Chondrocyte (in vitro differentiated cells): ENCODE results near the gene UBE2D4. TPM values are rescaled to one million over a fixed set of nuclear protein-coding genes. Genes with fewer than 3 reads are reported as not detected.
A peak's percentile ranks its signal among the peaks of the same experiment; 100 is the strongest.

Source experiments
- DNase-seq: peaks from one replicate; pipeline ENCODE4 v3.0.0; 2021; ENCODE audit warnings: mixed read lengths, low spot score
- H3K27ac Mint-ChIP-seq: one replicate; pipeline ENCODE4 v1.8.0; 2021; ENCODE audit warnings: mild to moderate bottlenecking, moderate library complexity, mixed read lengths; ENCODE audit not compliant: unreplicated experiment
- H3K27me3 Mint-ChIP-seq: 2 replicates; pipeline ENCODE4 v1.8.0; 2021; ENCODE audit warnings: low read depth, mixed read lengths
- H3K36me3 Mint-ChIP-seq: 2 replicates; pipeline ENCODE4 v1.8.0; 2021; ENCODE audit warnings: low read depth, mixed read lengths
- H3K4me1 Mint-ChIP-seq: 2 replicates; pipeline ENCODE4 v1.8.0; 2021; ENCODE audit warnings: low read depth, mild to moderate bottlenecking, mixed read lengths
- H3K4me3 Mint-ChIP-seq: one replicate; pipeline ENCODE4 v1.8.0; 2021; ENCODE audit warnings: mild to moderate bottlenecking, moderate library complexity, mixed read lengths; ENCODE audit not compliant: unreplicated experiment
- H3K9me3 Mint-ChIP-seq: 2 replicates; pipeline ENCODE4 v1.8.0; 2021; ENCODE audit warnings: low read depth, mixed read lengths
- CTCF ChIP-seq: fragments of 200-600 bp; sonication (generic); IDR thresholded peaks from 2 replicates; pipeline ENCODE4 v1.5.0; 2021; ENCODE audit warnings: antibody characterized with exemption, mild to moderate bottlenecking, moderate library complexity
- total RNA-seq: library from RNA; stranded (reverse); gene quantifications from 3 replicates; pipeline ENCODE4 v1.2.1, GENCODE V29; 2021

The UBE2D4 gene
- total RNA-seq, 1 donor from 2014 or later = 22.5 TPM

DNA sequence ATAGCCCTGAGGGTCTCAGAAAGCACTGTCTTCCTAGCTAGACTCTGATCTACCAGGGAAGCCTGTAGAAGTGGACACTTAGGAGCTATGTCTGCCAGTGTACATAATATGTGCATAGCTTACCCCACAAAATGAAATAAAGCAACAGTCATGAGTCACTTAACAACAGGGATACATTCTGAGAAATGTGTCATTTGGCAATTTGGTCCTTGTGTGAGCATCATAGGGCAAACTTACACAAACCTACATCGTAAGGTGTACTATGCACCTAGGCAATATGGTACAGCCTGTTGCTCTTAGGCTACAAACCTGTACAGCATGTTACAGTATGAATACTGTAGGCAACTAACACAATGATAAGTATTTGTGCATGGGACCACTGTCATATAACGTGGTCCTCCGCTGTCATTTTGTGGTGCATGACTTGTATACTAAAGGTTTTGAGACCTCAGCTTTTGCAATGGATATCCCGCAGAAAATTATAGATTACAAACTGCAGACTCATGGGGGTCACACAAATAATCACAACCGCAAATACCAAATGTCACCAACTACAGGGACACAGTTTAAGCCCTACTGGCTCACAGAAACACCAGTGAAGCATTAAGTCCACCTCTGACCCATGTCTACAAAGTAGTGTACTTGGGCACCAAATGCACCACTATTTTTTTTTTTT lies 21.6 kb upstream of the UBE2D4 start:
- no peak for DNase-seq
- TF ChIP-seq CTCF = no peak
- Mint-ChIP-seq H3K9me3 (no peaks in the 10 kb centered on the region), H3K36me3 (peaks cover 3% of the 10 kb centered on the region), H3K27me3 (no peaks in the 10 kb centered on the region), H3K4me3 (peak overlapping the region; percentile 93), H3K4me1 (peaks cover 27% of the 10 kb centered on the region), H3K27ac (no peak overlapping the region)

DNA sequence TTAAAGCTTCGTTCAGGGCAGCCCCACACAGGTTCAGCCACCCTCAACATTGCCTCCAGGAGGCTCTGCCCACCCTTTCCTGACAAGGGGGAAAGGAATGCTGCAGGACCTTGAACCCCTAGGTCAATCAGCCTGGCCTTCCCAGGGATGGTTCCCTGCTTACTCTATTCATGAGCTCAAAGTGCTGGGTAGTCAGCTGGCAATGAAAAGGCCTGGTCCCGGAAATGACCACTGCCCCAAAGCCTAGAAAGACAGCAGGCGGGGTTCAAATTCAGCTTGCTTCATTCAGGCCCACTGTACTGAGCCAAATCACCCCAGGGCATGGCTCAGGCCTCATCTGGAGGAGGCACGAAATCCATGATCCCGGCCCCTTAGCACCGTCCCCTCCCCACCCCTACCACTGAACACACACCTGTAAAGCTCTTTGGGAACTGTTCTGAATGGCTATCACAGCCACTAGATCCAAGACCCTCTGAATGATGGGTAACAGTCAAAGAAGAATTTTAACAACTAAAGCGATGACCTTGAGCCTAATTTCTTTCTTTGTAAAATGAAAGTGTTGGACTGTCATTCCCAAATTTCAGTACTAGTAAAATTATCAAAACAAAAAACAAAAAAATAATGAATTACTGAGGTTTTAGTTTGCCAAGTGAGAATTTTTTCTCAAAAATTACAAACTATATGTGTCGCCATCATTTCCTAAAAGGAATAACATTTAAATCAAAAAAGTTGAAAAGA lies 20.9 kb upstream of the UBE2D4 start:
- no peaks in the 10 kb centered on the region for H3K9me3 Mint-ChIP-seq
- H3K27ac Mint-ChIP-seq = peak overlapping the region; percentile 98
- peaks cover 3% of the 10 kb centered on the region for H3K36me3 Mint-ChIP-seq
- DNase-seq = no peak
- H3K4me1 Mint-ChIP-seq = peaks cover 27% of the 10 kb centered on the region
- TF ChIP-seq CTCF = no peak
- no peaks in the 10 kb centered on the region for H3K27me3 Mint-ChIP-seq
- H3K4me3 Mint-ChIP-seq = peak overlapping the region; percentile 93

DNA sequence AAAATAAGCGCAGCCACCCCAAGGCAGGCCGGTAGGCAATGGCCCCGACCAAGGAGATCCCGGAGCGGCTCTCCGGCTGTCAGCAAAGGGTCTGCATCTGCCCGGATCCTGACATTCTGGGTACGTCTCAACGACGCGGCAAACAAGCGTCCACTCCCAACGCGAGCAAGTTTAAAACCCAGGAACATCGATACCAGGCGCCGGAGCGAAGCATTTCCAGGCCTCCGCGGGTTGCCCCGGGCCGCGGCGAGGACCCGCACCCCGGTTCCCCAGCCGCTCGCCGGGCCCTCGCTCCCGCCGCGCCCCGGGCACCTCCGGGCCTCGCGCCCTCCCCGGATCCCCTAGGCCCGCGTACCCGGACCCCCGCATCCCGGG lies 20.3 kb upstream of the UBE2D4 start:
- TF ChIP-seq CTCF = no peak
- Mint-ChIP-seq H3K4me3 (peak overlapping the region; percentile 93), H3K9me3 (no peaks in the 10 kb centered on the region), H3K27me3 (no peaks in the 10 kb centered on the region), H3K36me3 (peaks cover 3% of the 10 kb centered on the region), H3K27ac (peak overlapping the region; percentile 98), H3K4me1 (peaks cover 27% of the 10 kb centered on the region)
- no peak for DNase-seq

DNA sequence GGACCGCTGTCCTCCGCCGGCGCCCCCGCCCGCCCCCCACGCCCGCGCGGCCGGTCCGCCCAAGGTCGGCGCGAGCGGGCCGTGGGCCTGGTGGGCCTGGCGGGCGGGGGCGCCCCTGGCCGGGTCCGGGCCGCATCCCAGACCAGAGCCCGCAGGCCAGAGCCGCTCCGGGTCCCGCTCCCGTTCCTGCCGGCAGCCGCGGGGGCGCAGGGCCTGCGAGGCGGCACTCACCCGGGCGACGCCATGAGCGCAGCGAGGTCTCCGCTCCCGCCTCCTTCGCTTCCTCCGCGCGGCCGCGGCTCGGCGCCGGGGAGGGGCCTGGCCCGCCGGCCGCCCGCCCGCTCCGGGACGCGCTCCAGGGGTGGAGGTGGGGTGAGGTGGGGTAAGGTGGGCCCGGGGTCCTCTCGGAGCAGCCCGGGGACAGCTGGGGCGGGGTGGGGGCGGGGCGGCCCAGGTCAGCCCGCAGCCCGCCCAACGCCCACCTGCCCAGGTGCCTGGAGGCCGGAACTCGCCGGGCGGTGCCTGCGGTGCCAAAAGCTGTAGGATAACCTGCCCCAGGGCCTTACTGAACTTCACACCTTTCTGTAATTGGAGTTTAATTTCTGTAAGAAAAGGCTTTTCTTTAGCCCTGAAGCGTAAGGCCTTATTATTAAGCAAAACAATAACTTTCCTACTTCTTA lies 19.8 kb upstream of the UBE2D4 start, which contains the start of gene URGCP:
Gene URGCP (minus strand): TSS at position 266 of the 680 bp plus-strand sequence. CDS start 21 bp downstream, at position 245.
- H3K36me3 Mint-ChIP-seq = peaks cover 3% of the 10 kb centered on the region
- no peak for DNase-seq
- peak within 1 kb of the TSS; percentile 93 for H3K4me3 Mint-ChIP-seq
- H3K27me3 Mint-ChIP-seq = no peaks in the 10 kb centered on the region
- H3K27ac Mint-ChIP-seq = peak within 1 kb of the TSS; percentile 98
- no peaks in the 10 kb centered on the region for H3K9me3 Mint-ChIP-seq
- TF ChIP-seq CTCF = no peak
- H3K4me1 Mint-ChIP-seq = peaks cover 25% of the 10 kb centered on the region

DNA sequence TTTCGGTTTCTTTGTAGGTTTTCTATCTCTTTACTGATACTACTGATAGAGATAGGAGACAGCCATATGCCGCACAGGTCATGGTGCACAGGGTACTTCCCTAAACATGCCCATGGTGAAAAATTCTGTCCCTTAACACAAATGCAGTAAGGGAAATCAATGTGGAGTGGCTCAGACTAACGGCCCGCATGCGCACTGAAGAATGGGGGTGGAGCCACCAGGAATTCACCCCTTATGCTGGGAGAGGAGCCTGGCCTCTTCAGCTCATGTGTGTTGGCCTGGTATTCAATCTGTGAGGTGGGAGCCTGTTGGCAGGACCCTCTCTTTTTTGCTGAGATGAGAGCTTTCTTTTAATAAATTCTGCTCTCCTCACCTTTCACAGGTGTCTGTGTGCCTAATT lies 11.4 kb upstream of the UBE2D4 start:
- H3K27ac Mint-ChIP-seq = no peak overlapping the region

More for the DNA sequence above, 11.4 kb upstream of the UBE2D4 start:
- Mint-ChIP-seq H3K4me1 (no peaks in the 10 kb centered on the region), H3K36me3 (peaks cover 1% of the 10 kb centered on the region), H3K4me3 (no peak overlapping the region), H3K27me3 (no peaks in the 10 kb centered on the region), H3K9me3 (no peaks in the 10 kb centered on the region)
- DNase-seq = no peak
- TF ChIP-seq CTCF = no peak
